RWPE2 (cell line): Measurements from ENCODE around the gene SOCS7.

Experiments used
- ATAC-seq: fragments of 200-7000 bp; cut with Tn5 transposase; 3 replicates; pipeline ENCODE4 v1.9.1; 2021; ENCODE audit warnings: low read depth
- DNase-seq: peaks from one replicate; pipeline ENCODE4 v3.0.0-alpha.2; 2020; ENCODE audit warnings: low spot score
- H3K27ac ChIP-seq: fragments of 450-650 bp; 2 replicates; pipeline ENCODE4 v1.5.1; 2017; ENCODE audit warnings: mild to moderate bottlenecking; ENCODE audit not compliant: poor library complexity, severe bottlenecking
- H3K27me3 ChIP-seq: fragments of 250-450 bp; sonication (Bioruptor Pico); 2 replicates; pipeline ENCODE4 v1.5.1; 2021; ENCODE audit warnings: mild to moderate bottlenecking, moderate library complexity; ENCODE audit not compliant: insufficient read depth, poor library complexity, severe bottlenecking
- H3K36me3 ChIP-seq: fragments of 250-450 bp; sonication (Bioruptor Pico); 2 replicates; pipeline ENCODE4 v1.5.1; 2020; ENCODE audit warnings: low read depth, mild to moderate bottlenecking, moderate library complexity
- H3K4me1 ChIP-seq: fragments of 250-450 bp; sonication (Bioruptor Pico); 2 replicates; pipeline ENCODE4 v1.5.1; 2021; ENCODE audit warnings: mild to moderate bottlenecking, moderate library complexity; ENCODE audit not compliant: insufficient read depth, poor library complexity, severe bottlenecking
- H3K4me3 ChIP-seq: fragments of 250-450 bp; sonication (Bioruptor Pico); 2 replicates; pipeline ENCODE4 v1.5.1; 2021; ENCODE audit warnings: mild to moderate bottlenecking, moderate library complexity; ENCODE audit not compliant: severe bottlenecking
- H3K9me3 ChIP-seq: fragments of 250-450 bp; sonication (Bioruptor Pico); 2 replicates; pipeline ENCODE4 v1.5.1; 2021; ENCODE audit warnings: mild to moderate bottlenecking, moderate library complexity; ENCODE audit not compliant: severe bottlenecking
- TF ChIP-seq, protein P1 (sequence below): fragments of 450-650 bp; IDR thresholded peaks from one replicate; pipeline ENCODE4 v1.5.1; 2017; ENCODE audit warnings: mild to moderate bottlenecking, moderate library complexity; ENCODE audit not compliant: poor library complexity, severe bottlenecking

SOCS7 gene

DNA sequence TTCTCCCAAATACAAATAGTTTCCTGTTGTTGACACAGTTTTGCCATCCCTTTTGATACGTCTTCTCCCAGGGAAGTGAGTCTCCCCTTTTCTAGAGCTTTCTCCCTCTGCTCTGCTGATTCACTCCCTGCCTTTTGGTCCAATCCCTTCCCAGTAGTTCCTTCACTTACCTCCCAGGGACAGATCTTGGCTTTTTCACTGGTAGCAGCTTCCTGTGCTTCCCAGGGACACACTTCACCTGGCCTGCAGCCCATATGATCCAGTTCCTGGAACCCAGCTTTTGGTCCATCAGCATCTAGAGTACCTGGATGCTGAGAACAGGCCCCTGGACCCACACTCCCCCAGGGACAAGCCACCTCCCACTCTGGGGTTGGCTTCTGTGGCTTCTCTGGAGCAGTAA, 23.7 kb upstream of the SOCS7 start:
- TF ChIP-seq, protein P1, sequence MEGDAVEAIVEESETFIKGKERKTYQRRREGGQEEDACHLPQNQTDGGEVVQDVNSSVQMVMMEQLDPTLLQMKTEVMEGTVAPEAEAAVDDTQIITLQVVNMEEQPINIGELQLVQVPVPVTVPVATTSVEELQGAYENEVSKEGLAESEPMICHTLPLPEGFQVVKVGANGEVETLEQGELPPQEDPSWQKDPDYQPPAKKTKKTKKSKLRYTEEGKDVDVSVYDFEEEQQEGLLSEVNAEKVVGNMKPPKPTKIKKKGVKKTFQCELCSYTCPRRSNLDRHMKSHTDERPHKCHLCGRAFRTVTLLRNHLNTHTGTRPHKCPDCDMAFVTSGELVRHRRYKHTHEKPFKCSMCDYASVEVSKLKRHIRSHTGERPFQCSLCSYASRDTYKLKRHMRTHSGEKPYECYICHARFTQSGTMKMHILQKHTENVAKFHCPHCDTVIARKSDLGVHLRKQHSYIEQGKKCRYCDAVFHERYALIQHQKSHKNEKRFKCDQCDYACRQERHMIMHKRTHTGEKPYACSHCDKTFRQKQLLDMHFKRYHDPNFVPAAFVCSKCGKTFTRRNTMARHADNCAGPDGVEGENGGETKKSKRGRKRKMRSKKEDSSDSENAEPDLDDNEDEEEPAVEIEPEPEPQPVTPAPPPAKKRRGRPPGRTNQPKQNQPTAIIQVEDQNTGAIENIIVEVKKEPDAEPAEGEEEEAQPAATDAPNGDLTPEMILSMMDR: no peak
- Histone ChIP-seq H3K27me3 (no peaks in the 10 kb centered on the region), H3K4me3 (no peak overlapping the region), H3K36me3 (peaks cover 9% of the 10 kb centered on the region), H3K9me3 (no peaks in the 10 kb centered on the region), H3K4me1 (no peaks in the 10 kb centered on the region), H3K27ac (no peak overlapping the region)
- no peak for DNase-seq
- ATAC-seq: no peak

DNA sequence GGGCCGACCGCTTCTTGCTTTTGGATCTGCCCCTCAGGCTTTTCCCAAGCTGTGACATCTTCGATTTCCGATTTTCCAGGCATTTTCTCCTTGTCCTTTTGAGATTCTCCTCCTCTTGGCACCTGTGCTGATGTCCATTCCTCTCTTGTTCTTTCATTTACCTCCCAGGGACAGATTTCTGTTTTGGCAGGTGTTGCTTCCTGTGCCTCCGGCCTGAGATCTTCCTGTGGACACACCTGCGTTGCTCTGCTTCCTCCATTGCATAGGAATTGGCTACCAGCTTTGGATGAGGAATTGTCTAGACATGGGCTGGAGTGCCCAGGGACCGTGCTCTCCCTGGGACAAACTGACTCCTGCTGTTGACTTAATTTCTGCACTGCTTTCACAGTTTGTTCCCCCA, 23.0 kb upstream of the SOCS7 start:
- Histone ChIP-seq H3K4me3 (no peak overlapping the region), H3K4me1 (no peaks in the 10 kb centered on the region), H3K27me3 (no peaks in the 10 kb centered on the region), H3K36me3 (peaks cover 2% of the 10 kb centered on the region), H3K9me3 (no peaks in the 10 kb centered on the region), H3K27ac (no peak overlapping the region)
- ATAC-seq (no peak), DNase-seq (no peak)
- TF ChIP-seq, protein P1: no peak

DNA sequence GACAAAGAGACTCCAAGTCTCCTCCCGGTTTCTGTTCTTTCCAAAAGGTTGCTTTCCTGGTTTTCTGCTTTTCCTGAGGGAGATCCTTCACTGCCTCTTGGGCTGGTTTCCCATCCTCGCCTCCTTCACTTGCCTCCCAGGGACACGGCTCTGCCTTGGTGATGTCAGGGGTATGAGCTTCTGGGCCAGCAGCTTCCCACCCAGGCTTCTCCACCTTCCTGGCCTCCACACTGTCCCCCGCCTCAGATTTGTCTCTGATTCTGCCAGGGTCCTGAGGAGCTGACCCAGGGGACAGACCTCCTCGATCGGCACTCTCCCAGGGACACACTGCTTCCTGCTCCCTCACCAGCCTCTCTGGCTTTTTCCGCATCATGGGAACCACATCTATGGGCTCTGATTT, 22.4 kb upstream of the SOCS7 start:
- Histone ChIP-seq H3K36me3 (no peaks in the 10 kb centered on the region), H3K27me3 (no peaks in the 10 kb centered on the region), H3K27ac (no peak overlapping the region), H3K4me3 (no peak overlapping the region), H3K9me3 (no peaks in the 10 kb centered on the region), H3K4me1 (no peaks in the 10 kb centered on the region)
- DNase-seq: no peak
- ATAC-seq: no peak
- TF ChIP-seq, protein P1: no peak

DNA sequence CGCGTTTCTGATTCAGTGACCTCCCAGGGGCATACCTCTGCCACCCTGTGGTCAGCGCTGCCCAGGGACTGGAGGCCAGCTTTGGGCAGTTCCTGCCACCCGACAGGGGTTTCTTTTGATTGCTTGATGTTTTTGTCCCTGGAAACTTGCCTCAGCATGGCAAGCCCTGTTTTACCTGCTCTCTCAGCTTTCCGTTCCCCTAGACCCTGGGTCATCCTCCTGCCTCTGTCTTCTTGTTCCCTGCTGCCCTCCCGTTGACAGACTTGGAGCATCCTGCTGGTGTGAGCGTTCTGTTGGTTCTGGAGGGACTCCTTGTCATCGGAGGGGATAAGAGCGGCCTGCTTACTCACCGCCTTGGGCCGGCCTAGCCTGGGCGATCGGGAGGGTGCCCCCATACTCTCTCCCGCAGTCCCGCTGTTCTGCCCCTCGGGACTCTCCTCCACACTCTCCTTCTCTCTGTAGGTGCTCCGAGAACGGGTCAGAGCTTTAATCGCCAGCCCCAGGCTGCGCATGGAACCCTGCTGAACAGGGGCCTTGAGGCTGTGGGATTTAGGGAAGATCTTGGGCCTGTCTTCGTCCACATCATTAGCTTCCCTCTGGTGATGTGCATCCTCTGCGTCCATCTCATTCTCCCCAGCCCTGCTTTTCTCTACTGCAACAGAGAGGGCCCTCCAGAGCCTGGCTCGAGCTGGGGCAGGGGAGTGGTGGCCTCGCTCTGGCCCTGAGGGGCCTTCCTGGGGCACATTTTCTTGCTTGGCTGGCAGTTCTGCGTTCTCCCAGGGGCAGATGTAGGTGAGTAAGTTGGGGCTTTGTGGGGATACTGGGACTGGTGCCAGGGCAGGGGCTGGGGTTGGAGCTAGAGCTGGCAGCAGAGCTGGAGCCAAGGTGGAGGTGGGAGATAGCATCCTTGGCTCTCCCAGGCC, 21.6 kb upstream of the SOCS7 start:
- no peak for ATAC-seq
- Histone ChIP-seq H3K4me3 (no peak overlapping the region), H3K27me3 (no peaks in the 10 kb centered on the region), H3K4me1 (no peaks in the 10 kb centered on the region), H3K36me3 (no peaks in the 10 kb centered on the region), H3K9me3 (no peaks in the 10 kb centered on the region), H3K27ac (no peak overlapping the region)
- DNase-seq: no peak
- TF ChIP-seq, protein P1: no peak

DNA sequence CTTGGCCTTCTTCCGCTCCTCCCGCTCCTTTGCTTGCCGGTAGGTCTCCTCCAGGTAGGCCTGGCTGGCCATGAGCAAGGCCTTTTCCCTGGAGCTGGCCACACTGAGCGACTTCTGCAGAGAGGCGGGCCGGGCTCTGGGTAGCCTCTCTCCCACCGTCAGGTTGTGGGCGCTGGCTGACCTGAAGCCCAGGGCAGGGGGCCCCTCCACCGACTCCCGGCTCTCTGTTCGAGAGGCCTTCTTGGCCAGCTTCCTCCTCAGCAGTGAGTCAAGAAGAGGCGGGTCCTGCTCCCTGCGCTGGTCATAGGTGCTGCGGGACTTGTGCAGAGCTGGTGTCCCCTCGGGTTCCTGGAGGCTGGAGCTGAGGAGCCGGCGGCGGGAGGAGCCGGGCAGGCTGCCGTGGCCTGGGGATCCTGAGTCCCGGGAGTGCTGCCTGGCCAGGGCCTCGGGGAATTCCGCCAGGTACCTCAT, 20.7 kb upstream of the SOCS7 start:
- Histone ChIP-seq H3K4me1 (no peaks in the 10 kb centered on the region), H3K9me3 (no peaks in the 10 kb centered on the region)
- DNase-seq: no peak

More for the DNA sequence above, 20.7 kb upstream of the SOCS7 start:
- TF ChIP-seq, protein P1: no peak
- Histone ChIP-seq H3K27me3 (no peaks in the 10 kb centered on the region), H3K4me3 (no peak overlapping the region), H3K27ac (no peak overlapping the region), H3K36me3 (no peaks in the 10 kb centered on the region)
- ATAC-seq: 0 out of 3 replicates have a peak, but pooled peaks have one; percentile 14
